ELF-1 (cell line): ENCODE data around the gene FHOD3.
"Not testable (repeated sequence)": the region's sequence is repeated elsewhere in the genome, so short reads cannot be mapped to it uniquely, and the experiment has no call there.

Experiments
- DNase-seq: peaks from one replicate; pipeline ENCODE4 v3.0.0-alpha.2; 2016; ENCODE audit warnings: low read depth, low spot score

FHOD3 gene

DNA sequence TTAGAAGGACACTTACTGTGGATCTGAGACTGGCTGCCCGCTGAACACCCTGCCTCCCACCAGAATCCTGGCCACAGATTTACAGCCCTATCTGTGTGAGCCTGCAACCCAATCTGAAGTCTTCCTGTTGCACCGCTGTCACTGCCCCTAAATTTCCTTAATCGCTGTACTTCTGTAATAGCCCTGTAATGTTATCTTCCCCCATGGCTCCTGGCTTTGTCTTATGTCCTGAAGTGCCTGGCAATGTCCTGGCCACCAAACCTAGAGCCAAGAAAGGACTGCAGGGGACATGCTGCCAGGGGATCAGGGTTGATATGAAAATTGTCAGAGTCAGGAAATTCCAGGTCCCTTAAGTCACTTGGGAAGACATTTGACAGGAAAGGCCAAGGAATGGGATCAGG, 52.7 kb downstream of the FHOD3 start:
- no peak for DNase-seq

DNA sequence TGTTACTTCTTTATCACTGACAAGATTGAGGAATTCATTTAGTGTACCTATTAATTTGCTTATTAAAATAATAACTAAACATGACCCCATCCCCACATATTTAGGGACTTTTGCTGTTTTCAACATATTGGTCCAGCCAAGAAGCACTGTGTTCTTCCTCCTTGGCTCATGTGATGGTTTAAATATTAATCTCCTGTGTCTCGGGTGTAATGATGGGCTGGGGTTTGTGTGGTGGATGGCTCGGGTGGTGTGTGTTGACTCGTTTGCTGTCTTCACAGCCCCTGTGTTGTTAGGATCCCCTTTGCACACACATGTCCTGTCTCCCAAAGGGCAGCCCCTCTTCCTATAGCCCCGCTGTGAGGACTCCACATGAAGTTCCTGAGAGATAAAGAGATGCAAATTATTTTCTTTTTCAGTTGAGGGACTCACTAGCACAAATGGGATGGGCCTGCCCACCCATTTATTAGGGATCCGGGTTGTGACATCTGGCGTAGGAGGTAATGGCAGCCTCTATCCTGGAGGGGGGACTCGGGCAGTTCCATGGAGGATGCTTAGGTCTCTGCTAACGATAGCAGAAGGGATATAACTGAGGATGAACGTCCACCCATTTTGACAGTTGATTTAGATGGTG, 53.4 kb downstream of the FHOD3 start:
- no peak for DNase-seq

- no peak for DNase-seq
Observed at GRCh38 chr18:36352384-36352783, 54.9 kb downstream of the FHOD3 start.

DNA sequence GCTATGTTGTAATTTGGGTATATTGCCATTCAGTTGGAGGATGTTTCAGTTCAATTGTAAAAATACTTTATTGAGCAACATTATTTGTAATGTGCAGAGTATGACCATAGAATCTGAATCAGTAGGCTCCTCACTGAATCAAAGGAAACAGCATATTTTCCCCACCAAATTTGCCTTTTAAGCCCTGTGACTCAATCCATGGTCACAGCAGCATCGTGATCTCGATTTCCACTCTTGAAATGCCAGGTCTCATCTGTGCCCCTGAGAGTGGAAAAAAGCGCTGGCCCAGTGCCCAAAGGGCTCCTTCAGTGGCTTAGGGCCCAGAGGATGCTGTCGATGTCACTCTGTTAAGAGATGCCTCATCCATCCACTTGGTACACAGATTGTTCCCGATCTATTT, 57.5 kb downstream of the FHOD3 start:
- DNase-seq = no peak

- DNase-seq = no peak
Observed at GRCh38 chr18:36355511-36355910, 58.0 kb downstream of the FHOD3 start.

DNA sequence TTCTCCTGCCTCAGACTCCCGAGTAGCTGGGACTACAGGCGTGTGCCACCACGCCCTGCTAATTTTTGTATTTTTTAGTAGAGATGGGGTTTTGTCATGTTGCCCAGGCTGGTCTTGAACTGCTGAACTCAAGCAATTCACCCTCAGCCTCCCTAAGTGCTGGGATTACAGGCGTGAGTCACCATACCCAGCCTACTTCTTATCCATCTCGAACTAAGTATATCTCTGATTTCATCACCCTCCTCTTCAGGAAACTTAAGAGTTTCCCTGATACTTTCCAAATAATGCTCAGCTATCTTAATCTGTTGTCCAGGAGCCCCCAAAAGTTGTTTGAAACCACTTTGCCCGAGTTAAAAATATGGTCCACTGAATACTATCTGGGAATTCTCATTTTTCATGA, 59.2 kb downstream of the FHOD3 start:
- DNase-seq = not testable (repeated sequence)

- DNase-seq = no peak
Observed at GRCh38 chr18:36358141-36358540, 60.6 kb downstream of the FHOD3 start.

- DNase-seq = no peak
Observed at GRCh38 chr18:36360256-36360909, 62.9 kb downstream of the FHOD3 start.

DNA sequence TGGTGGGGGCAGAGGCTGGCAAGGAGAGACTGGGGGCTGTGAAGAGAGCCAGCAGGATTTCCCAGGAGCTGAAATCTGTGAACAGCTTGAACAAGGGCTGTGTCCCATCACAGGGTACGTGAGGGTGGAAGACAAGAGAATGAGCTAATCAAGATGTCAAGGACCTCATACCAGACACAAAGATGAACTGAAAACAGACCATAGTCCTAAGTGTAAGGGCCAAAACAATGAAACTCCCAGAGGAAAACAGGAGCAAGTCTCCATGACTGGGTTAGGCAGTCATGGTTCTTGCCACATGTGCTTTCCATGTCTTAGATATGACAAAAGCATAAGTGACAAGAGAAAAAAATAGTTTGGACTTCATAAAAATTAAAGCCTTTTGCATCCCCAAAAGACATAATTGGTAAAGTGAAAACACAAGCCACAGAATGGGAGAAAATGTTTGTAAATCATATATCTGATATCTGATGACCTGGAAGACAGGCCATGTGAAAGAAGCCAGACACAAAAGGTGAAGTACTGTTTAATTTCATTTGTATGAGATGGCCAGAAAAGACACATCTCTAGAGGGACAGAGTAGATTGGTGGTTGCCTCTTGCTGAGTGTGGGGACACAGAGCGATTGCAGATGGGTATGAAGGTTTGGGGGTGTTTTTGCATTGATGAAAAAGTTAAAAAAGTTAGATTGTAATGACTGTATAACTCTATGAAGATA, 67.6 kb downstream of the FHOD3 start:
- no peak for DNase-seq

DNA sequence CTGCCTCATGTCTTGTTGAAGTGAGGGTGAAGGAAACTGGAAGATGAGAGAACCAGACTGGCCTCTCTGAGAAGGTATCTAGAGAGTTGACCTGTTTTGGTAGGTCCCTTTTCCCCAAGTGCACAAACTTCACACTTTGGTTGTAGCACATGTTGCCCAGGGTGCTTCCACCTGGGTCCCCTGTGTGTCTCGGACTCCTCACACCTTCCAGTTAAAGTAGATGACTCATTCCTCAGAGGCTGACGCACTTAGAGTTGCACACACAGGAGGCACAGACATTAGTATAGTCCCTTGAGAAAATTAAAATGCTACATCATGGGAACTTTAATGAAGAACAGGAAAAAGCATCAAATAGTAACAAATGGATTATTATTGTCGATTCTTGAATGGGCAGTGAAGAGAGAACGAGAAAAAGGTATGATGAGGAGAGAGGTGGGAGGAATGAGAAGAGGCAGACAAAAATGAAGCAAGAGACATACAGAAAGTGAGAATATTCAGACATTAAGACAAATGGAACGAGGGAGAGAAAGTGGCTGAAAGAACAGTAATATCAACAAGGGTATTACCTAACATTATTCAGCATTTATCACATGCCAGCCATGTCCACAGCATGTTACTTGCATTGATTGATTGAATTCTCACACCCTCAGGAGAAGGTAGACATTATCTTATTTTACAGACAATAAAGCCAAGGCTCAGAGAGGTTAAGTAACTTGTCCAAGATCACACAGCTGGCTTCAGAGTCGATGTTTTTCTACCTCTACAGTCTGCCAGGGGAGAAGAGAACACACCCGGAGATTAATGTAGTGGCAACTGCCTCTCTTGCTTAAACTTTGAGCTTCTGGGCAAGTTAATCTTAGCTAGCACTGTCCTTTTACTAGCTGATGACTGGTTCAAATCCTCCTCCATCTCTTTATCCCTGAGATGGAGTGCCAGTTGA, 68.6 kb downstream of the FHOD3 start:
- DNase-seq = no peak

GRCh38 chr18:36366994-36367839, 69.7 kb downstream of the FHOD3 start:
- DNase-seq = peak; percentile 8

- DNase-seq = no peak
Observed at GRCh38 chr18:36368889-36369288, 71.4 kb downstream of the FHOD3 start.

GRCh38 chr18:36372903-36373311, 75.4 kb downstream of the FHOD3 start:
- DNase-seq = no peak

GRCh38 chr18:36374262-36374661, 76.7 kb downstream of the FHOD3 start:
- DNase-seq = no peak

DNA sequence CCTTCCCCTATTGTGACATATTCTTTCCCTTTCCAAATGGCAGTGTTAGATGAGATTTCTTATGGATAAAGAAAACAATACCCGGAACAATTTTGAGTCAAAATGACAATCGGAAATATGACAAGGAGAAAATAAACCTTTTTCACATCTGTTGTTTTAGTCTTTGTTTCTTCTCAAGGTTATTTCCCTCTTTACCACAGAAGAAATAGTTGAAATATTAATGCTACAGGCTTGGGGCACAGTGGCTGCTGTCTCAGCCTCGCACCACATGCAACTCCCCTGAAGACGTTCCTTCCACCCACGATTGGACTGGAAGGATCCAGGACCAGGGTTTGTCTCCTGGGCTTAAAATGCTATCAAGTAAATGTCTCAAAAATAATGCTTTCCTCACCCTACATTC, 77.6 kb downstream of the FHOD3 start:
- DNase-seq = no peak

GRCh38 chr18:36376361-36376760, 78.8 kb downstream of the FHOD3 start:
- no peak for DNase-seq

GRCh38 chr18:36377626-36378025, 80.1 kb downstream of the FHOD3 start:
- DNase-seq = no peak

DNA sequence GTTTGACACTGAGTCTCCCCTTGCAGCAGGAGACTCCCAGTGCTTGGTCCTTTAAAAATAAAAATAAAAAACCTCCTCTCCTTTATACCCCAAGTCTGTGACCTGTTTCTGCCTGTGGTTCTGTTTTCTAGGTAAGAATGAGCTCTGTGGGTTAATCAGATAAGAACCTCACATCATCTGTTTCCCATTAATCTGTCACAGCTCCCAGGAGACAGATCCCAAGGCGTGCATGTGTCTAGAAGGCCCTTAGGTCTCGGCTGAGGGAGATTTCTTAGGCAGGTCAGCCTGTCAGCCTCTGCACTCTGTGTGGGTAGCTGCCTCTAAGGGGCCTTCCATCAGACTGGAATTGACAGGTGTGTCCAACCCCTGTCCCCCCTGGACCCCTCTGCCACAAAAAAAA, 80.7 kb downstream of the FHOD3 start:
- DNase-seq = peak; percentile 4

- DNase-seq = no peak
Observed at GRCh38 chr18:36379435-36379984, 82.0 kb downstream of the FHOD3 start.

- DNase-seq = no peak
Observed at GRCh38 chr18:36380173-36380827, 82.8 kb downstream of the FHOD3 start.
